Neural cell (in vitro differentiated cells): ENCODE data around the gene CLSTN1. TPM values are rescaled to one million over a fixed set of nuclear protein-coding genes. Genes with fewer than 3 reads are reported as not detected.

ENCODE experiments used
- H2AFZ ChIP-seq: fragments of 200-600, 300-800 bp; sonication (generic), shearing (Covaris generic); 2 replicates; pipeline ENCODE4 v1.6.0; 2014; ENCODE audit warnings: low read depth, mild to moderate bottlenecking, antibody characterized with exemption, low read length, moderate library complexity
- H3F3A ChIP-seq: fragments of 200-600 bp; shearing (Covaris generic); 2 replicates; pipeline ENCODE4 v1.6.1; 2016; ENCODE audit warnings: mild to moderate bottlenecking, moderate library complexity, mixed read lengths, antibody characterized with exemption, low read length; ENCODE audit not compliant: insufficient read depth, poor library complexity, severe bottlenecking
- H3K27ac ChIP-seq: fragments of 200-600, 300-800 bp; sonication (generic), shearing (Covaris generic); 2 replicates; pipeline ENCODE4 v1.5.1; 2014; ENCODE audit warnings: mild to moderate bottlenecking, low read length, moderate library complexity
- H3K27me3 ChIP-seq: fragments of 300-800, 200-600 bp; sonication (generic), shearing (Covaris generic); 2 replicates; pipeline ENCODE4 v1.6.0; 2014; ENCODE audit warnings: mild to moderate bottlenecking, low read depth, low read length, moderate library complexity; ENCODE audit not compliant: insufficient read depth
- H3K36me3 ChIP-seq: fragments of 300-800, 200-600 bp; sonication (generic), shearing (Covaris generic); 2 replicates; pipeline ENCODE4 v1.5.1; 2014; ENCODE audit warnings: mild to moderate bottlenecking, antibody characterized with exemption, low read length, moderate library complexity; ENCODE audit not compliant: insufficient read depth
- H3K4me2 ChIP-seq: fragments of 300-800, 200-600 bp; sonication (generic), shearing (Covaris generic); 2 replicates; pipeline ENCODE4 v1.6.0; 2014; ENCODE audit warnings: mild to moderate bottlenecking, low read length
- H3K4me3 ChIP-seq: fragments of 300-800, 200-600 bp; sonication (generic), shearing (Covaris generic); 2 replicates; pipeline ENCODE4 v1.5.1; 2014; ENCODE audit warnings: mild to moderate bottlenecking, low read length, moderate library complexity
- H3K79me2 ChIP-seq: fragments of 200-600 bp; shearing (Covaris generic); replicated peaks from 2 replicates; pipeline ENCODE4 v1.6.0; 2014; ENCODE audit warnings: mild to moderate bottlenecking, low read length, moderate library complexity; ENCODE audit not compliant: insufficient read depth
- H3K9ac ChIP-seq: fragments of 300-800, 200-600 bp; sonication (generic), shearing (Covaris generic); 2 replicates; pipeline ENCODE4 v1.6.1; 2016; ENCODE audit warnings: mild to moderate bottlenecking, low read length, mixed read lengths
- H3K9me2 ChIP-seq: fragments of 200-600 bp; shearing (Covaris generic); 2 replicates; pipeline ENCODE4 v1.6.1; 2016; ENCODE audit warnings: mild to moderate bottlenecking, low read length, mixed read lengths; ENCODE audit not compliant: insufficient read depth
- H3K9me3 ChIP-seq: fragments of 200-600, 300-800 bp; sonication (generic), shearing (Covaris generic); 2 replicates; pipeline ENCODE4 v1.6.1; 2016; ENCODE audit warnings: mild to moderate bottlenecking, mixed run types, low read length, moderate library complexity, mixed read lengths
- H4K20me1 ChIP-seq: fragments of 200-600 bp; shearing (Covaris generic); 2 replicates; pipeline ENCODE4 v1.6.1; 2016; ENCODE audit warnings: mild to moderate bottlenecking, mixed run types; ENCODE audit not compliant: insufficient read depth
- CTCF ChIP-seq: fragments of 450-650 bp; IDR thresholded peaks from 2 replicates; pipeline ENCODE4 v1.5.1; 2014; ENCODE audit warnings: antibody characterized with exemption, mild to moderate bottlenecking, moderate library complexity; ENCODE audit not compliant: poor library complexity, severe bottlenecking
- EP300 ChIP-seq: fragments of 450-650 bp; conservative IDR thresholded peaks from 2 replicates; pipeline ENCODE4 v1.6.1; 2014; ENCODE audit warnings: antibody characterized with exemption, mild to moderate bottlenecking, moderate library complexity; ENCODE audit not compliant: poor library complexity, severe bottlenecking
- EZH2 ChIP-seq: fragments of 200-600, 300-800 bp; shearing (Covaris generic), sonication (generic); IDR thresholded peaks from 2 replicates; pipeline ENCODE4 v1.6.1; 2014; ENCODE audit warnings: antibody characterized with exemption, low read length, borderline replicate concordance, mild to moderate bottlenecking; ENCODE audit not compliant: insufficient read depth, poor library complexity, severe bottlenecking
- MXI1 ChIP-seq: fragments of 450-650 bp; conservative IDR thresholded peaks from 2 replicates; pipeline ENCODE4 v1.6.1; 2014; ENCODE audit warnings: antibody characterized with exemption, mild to moderate bottlenecking; ENCODE audit not compliant: poor library complexity, severe bottlenecking
- POLR2AphosphoS5 ChIP-seq: IDR thresholded peaks from 2 replicates; pipeline ENCODE4 v1.6.1; 2012
- RAD21 ChIP-seq: fragments of 450-650 bp; conservative IDR thresholded peaks from 2 replicates; pipeline ENCODE4 v1.6.1; 2014; ENCODE audit warnings: antibody characterized with exemption, mild to moderate bottlenecking, moderate library complexity
- REST ChIP-seq: IDR thresholded peaks from 2 replicates; pipeline ENCODE4 v1.6.1; 2012; ENCODE audit warnings: borderline replicate concordance
- SMC3 ChIP-seq: fragments of 450-650 bp; conservative IDR thresholded peaks from 2 replicates; pipeline ENCODE4 v1.6.1; 2014; ENCODE audit warnings: antibody characterized with exemption, mild to moderate bottlenecking, moderate library complexity; ENCODE audit not compliant: poor library complexity
- TAF1 ChIP-seq: IDR thresholded peaks from 2 replicates; pipeline ENCODE4 v1.6.1; 2012; ENCODE audit warnings: low read depth
- polyA plus RNA-seq: library from polyadenylated mRNA; depleted of rRNA; stranded (reverse); fragments of >200 nt; gene quantifications from 2 replicates; pipeline ENCODE4 v1.2.3, GENCODE V29; 2014

Gene CLSTN1
- polyA plus RNA-seq, 1 donor from 2014 or later, result 77.2 TPM

DNA sequence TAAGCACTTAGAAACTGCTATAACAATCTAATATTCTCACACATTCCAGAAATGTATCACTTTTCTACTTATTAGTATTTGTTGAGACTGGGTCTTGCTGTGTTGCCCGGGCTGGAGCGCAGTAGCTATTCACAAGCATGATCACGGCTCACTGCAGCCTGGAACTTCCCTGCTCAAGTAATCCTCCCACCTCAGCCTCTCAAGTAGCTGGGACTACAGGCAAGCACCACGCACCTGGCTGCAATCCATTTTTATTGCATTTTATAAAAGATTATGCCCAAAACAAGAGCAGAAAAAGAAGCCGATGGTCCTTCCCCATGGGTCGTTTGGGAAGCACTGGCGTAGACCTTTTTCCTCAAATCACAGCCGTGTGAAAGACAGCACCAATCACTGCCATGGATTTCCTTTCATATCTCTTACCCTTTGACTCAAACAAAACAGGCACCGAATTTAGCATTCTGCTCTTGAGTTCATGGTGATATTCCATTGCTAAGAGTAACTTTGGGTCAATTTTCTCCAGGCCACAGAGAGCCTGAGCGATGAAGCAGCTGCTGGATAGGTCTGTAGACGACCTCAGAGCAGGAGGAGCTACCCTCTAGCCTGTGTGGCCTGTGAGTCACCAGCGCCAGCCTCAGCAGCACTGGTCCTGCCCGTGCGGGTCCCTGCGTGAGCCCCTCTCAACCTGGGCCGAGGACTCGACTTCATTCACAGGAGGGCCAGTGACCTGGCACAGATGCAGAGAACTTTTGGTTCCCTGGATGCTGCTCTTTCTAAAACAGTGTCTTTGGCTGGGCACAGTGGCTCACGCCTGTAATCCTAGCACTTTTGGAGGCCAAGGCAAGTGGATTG, 91.4 kb downstream of the CLSTN1 start:
- no peak overlapping the region for H3K4me2 ChIP-seq
- no peaks in the 10 kb centered on the region for H4K20me1 ChIP-seq
- H3K9me3 ChIP-seq, result no peaks in the 10 kb centered on the region
- TF ChIP-seq EP300 (no peak), RAD21 (no peak), SMC3 (no peak), MXI1 (no peak), POLR2AphosphoS5 (no peak), CTCF (no peak), REST (no peak), TAF1 (no peak), EZH2 (no peak)
- no peak overlapping the region for H3K4me3 ChIP-seq
- H3F3A ChIP-seq, result no peaks in the 10 kb centered on the region
- H3K9me2 ChIP-seq, result no peaks in the 10 kb centered on the region
- H3K9ac ChIP-seq, result no peak overlapping the region
- H3K79me2 ChIP-seq, result no peaks in the 10 kb centered on the region
- no peaks in the 10 kb centered on the region for H3K36me3 ChIP-seq
- H2AFZ ChIP-seq, result no peak overlapping the region
- no peak overlapping the region for H3K27ac ChIP-seq
- H3K27me3 ChIP-seq, result no peaks in the 10 kb centered on the region

DNA sequence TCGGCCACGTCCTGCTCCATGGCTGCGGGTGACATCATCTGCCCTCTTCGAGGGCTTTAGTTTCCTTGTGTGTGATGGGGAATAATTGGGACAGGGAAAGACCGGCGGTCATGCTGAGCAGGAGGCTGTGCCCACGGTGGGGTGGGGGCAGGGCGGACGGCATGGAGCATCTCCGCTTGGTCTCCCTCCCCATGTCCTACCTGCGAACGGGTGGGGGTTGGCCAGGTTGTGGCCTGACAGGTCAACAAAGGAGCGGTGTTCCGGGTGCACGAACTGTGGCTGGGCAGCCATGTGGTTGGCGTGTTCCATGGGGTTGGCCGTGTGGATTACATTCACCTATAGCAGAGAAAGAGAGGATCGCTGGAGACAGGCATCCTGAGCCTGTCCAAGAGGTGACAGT, 92.2 kb downstream of the CLSTN1 start:
- Histone ChIP-seq H3F3A (no peaks in the 10 kb centered on the region), H3K27ac (no peak overlapping the region), H3K9me2 (no peaks in the 10 kb centered on the region), H3K4me3 (no peak overlapping the region), H3K27me3 (no peaks in the 10 kb centered on the region), H2AFZ (no peak overlapping the region), H3K9me3 (no peaks in the 10 kb centered on the region), H3K79me2 (no peaks in the 10 kb centered on the region), H3K9ac (no peak overlapping the region), H4K20me1 (no peaks in the 10 kb centered on the region), H3K36me3 (no peaks in the 10 kb centered on the region), H3K4me2 (no peak overlapping the region)
- TF ChIP-seq MXI1, result no peak
- TF ChIP-seq SMC3, result no peak
- TF ChIP-seq REST, result no peak
- no peak for TF ChIP-seq CTCF
- TF ChIP-seq TAF1, result no peak
- no peak for TF ChIP-seq EZH2
- no peak for TF ChIP-seq POLR2AphosphoS5
- no peak for TF ChIP-seq EP300
- TF ChIP-seq RAD21, result no peak
